ENCODE data around the gene CCDC12.
A peak's percentile ranks its signal among the peaks of the same experiment; 100 is the strongest.

The CCDC12 gene

DNA sequence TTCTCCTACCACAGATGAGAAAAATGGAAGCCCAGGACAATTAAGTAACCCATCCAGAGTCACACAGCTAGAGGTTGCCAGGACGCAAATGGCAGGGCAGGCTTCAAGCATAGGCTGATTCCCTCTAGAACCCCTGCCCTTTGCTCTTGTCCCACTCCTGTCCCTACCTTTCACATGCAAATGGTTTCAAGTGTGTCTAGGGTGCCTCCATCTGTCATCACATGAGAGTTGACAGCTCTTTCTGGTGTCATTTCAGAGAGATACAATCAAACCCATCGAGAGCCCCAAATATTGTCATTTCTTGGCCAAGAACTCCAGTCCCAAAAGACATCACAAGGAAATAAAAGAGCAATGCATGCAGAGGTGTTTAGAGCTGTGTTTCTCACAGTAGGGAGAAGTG, 23.7 kb downstream of the CCDC12 start:
- DNase-seq (ENCODE audit: low spot score) = no peak
- in situ Hi-C loops (cut with MboI; ENCODE audit: low sequenced_read_pairs, unreplicated experiment) = no loop called here
- TF ChIP-seq, protein P1, sequence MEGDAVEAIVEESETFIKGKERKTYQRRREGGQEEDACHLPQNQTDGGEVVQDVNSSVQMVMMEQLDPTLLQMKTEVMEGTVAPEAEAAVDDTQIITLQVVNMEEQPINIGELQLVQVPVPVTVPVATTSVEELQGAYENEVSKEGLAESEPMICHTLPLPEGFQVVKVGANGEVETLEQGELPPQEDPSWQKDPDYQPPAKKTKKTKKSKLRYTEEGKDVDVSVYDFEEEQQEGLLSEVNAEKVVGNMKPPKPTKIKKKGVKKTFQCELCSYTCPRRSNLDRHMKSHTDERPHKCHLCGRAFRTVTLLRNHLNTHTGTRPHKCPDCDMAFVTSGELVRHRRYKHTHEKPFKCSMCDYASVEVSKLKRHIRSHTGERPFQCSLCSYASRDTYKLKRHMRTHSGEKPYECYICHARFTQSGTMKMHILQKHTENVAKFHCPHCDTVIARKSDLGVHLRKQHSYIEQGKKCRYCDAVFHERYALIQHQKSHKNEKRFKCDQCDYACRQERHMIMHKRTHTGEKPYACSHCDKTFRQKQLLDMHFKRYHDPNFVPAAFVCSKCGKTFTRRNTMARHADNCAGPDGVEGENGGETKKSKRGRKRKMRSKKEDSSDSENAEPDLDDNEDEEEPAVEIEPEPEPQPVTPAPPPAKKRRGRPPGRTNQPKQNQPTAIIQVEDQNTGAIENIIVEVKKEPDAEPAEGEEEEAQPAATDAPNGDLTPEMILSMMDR (IDR thresholded peaks at IDR 0.05; ENCODE audit: borderline replicate concordance, control extremely low read depth, extremely low read depth, insufficient read depth, missing control alignments) = no peak

DNA sequence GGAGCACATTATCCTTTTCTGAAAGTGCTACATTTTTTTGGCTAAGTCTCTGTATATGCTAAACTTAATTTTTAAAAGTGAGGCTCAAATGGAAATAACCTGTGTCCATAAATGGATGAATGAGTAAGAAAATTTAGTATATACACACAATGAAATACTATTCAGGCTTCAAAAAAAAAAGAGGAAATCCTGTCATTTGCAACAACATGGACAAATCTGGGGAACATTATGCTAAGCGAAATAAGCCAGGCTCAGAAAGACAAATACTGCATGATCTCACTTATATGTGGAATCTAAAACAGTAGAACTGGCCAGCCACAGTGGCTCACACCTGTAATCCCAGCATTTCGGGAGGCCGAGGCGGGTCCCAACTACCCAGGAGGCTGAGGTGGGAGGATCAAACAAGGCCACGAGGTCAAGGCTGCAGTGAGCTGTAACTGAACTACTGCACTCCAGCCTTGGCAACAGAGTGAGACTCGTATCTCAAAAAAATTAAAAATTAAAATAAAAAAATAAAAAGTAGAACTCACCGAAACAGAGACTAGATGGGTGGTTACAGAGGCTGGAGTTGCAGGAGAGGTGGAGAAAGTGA, 25.8 kb downstream of the CCDC12 start:
- TF ChIP-seq, protein P1 (IDR thresholded peaks at IDR 0.05; ENCODE audit: borderline replicate concordance, control extremely low read depth, extremely low read depth, insufficient read depth, missing control alignments) = no peak
- in situ Hi-C loops (cut with MboI; ENCODE audit: low sequenced_read_pairs, unreplicated experiment) = no loop called here
- DNase-seq (ENCODE audit: low spot score) = no peak

DNA sequence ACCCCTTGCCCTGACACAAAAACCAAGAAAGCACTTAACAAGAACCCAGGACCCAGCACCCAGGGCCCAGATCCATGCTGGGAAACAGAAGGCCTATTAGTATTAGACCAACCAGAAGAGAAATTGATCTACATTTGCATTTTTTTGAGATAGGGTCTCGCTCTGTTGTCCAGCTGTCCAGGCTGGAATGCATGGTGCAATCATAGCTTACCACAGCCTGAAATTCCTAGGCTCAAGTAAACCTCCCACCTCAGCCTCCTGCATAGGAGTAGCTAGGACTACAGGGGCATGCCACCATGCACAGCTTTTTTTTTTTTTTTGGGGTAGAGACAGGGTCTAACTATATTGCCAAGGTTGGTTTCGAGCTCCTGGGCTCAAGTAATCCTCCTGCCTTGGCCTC, 26.4 kb downstream of the CCDC12 start:
- no peak for DNase-seq (ENCODE audit: low spot score)
- TF ChIP-seq, protein P1 (IDR thresholded peaks at IDR 0.05; ENCODE audit: borderline replicate concordance, control extremely low read depth, extremely low read depth, insufficient read depth, missing control alignments) = no peak
- in situ Hi-C loops (cut with MboI; ENCODE audit: low sequenced_read_pairs, unreplicated experiment) = no loop called here

DNA sequence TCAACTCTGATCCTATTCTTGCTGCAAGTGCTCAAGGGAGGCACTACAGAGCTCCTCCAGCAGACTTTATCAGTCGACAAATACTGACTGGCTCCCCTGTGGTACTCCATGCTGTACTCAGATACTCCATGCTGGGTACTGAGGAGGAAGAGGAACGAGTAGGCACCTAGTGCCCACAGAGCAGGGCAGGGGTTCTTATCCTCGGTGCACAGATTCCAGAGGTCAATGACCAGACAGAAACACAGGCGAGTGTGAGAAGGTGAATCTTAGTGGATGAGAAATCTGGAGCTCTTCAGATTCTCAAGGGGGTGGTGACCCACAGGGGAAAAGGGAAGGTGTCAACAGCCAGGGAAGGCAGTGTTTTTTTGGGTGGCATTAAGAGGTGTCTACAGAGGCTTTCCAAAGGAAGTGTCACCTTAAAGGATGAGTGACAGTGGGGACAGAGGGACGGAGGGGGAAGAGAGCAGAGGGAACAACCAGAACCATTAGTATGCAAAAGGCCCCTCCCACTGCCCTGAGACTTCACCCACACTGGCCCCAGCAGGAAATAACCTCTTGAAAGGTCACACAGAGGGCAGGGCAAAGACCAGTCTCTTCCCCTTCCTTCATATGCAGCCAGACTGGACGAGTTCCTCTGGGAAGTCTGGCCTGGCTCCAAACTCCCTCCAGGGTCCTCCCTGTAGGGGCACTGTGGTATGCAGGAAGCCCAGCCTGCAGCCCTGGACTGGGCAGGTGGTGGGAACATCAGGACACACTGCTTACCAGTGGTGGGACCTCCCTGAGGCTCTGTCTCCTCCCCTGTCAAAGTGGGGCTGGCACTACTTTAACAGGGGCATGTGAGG, 27.5 kb downstream of the CCDC12 start:
- in situ Hi-C loops (cut with MboI; ENCODE audit: low sequenced_read_pairs, unreplicated experiment) = no loop called here
- TF ChIP-seq, protein P1 (IDR thresholded peaks at IDR 0.05; ENCODE audit: borderline replicate concordance, control extremely low read depth, extremely low read depth, insufficient read depth, missing control alignments) = no peak
- DNase-seq (ENCODE audit: low spot score) = peak; percentile 69

DNA sequence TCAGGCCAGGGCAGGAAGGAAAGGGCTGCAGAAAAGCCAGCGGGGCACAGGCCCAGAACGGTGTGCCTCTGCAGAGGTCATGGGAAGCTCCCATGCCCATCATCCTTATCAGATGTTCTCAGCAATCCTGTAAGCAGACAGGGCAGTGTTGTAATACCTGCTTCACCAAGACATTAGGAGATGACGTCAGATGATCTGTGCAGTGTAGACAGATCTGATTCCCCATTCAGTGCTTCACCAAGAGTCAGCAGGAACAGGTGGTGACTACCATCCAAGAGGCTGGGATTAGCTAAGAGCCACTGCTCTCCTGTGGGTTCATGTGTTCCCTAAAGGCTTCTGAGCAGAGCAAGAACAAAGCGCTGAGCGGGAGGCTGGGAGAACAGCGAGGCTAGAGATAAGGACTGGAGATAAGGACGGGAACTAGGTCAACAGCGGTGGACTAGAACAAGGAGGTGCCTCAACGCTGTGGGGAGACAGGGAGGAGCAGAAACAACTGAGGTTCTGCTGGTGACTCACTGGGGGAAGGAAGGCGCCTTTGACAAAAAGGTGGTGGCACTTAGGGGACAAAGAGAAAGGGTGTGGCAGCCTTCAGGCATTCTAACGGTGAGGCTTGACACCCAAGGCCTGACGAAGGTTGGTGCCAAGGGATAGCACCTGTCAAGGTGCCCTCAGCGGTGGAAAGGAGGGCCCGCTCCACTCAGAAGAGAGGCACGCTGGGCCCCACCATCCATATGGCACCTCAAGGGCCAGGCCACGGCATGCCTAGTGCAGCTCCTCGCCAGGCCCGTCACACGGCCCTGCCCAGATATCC, 28.4 kb downstream of the CCDC12 start:
- in situ Hi-C loops (cut with MboI; ENCODE audit: low sequenced_read_pairs, unreplicated experiment) = no loop called here
- TF ChIP-seq, protein P1 (IDR thresholded peaks at IDR 0.05; ENCODE audit: borderline replicate concordance, control extremely low read depth, extremely low read depth, insufficient read depth, missing control alignments) = no peak
- no peak for DNase-seq (ENCODE audit: low spot score)

DNA sequence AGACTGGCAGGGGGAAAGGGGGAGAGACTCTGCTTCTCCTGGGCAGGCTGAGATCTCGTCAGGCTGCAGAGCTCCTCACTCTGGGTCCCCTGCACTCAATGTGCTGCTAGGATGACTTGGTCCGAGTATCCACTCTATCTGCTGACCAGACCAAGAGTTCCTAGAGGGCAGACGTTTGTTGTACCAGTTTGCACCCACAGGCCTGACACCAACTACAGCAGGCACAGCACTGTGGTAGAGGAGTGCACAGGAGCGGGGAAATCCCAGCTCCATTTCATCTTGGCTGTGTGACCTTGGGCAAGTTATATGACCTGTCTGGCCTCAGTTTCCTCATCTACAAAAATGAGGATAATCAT, 29.0 kb downstream of the CCDC12 start:
- in situ Hi-C loops (cut with MboI; ENCODE audit: low sequenced_read_pairs, unreplicated experiment) = no loop called here
- TF ChIP-seq, protein P1 (IDR thresholded peaks at IDR 0.05; ENCODE audit: borderline replicate concordance, control extremely low read depth, extremely low read depth, insufficient read depth, missing control alignments) = no peak
- no peak for DNase-seq (ENCODE audit: low spot score)

Data from GM13976 (cell line).